ENCODE measurements around the gene BTG4. TPM values are rescaled to one million over a fixed set of nuclear protein-coding genes. Genes with fewer than 3 reads are reported as not detected.

The BTG4 gene
- total RNA-seq, 1 donor from 2014 or later = not detected

GRCh38 chr11:111559800-111560464, 47.7 kb upstream of the BTG4 start:
- ATAC-seq (ENCODE audit: low read depth) = no peak
- Mint-ChIP-seq H3K4me3 (no peak overlapping the region), H3K36me3 (ENCODE audit: low read depth) (no peaks in the 10 kb centered on the region), H3K4me1 (no peaks in the 10 kb centered on the region), H3K27me3 (peaks cover 7% of the 10 kb centered on the region), H3K27ac (no peak overlapping the region), H3K9me3 (peaks cover 8% of the 10 kb centered on the region)
- intact Hi-C loops (cut with micrococcal nuclease) = loop anchor here (5.0 kb wide), 1 partner anchor 278 kb away; no protein-coding TSS in a partner anchor
- ChIA-PET POLR2A (no interaction called here), CTCF (interaction anchor here (1.7 to 4.4 kb wide), 2 partner anchors 217 to 283 kb away, joined by 8 to 16 read pairs; no protein-coding TSS in a partner anchor)
- no peak for TF ChIP-seq CTCF (IDR thresholded peaks at IDR 0.05)
- no peak for DNase-seq

- no peaks in the 10 kb centered on the region for H3K4me1 Mint-ChIP-seq
- intact Hi-C loops (cut with micrococcal nuclease) = no loop called here
- H3K9me3 Mint-ChIP-seq = peaks cover 8% of the 10 kb centered on the region
- H3K36me3 Mint-ChIP-seq (ENCODE audit: low read depth) = no peaks in the 10 kb centered on the region
- ATAC-seq (ENCODE audit: low read depth) = no peak
- no peak overlapping the region for H3K27ac Mint-ChIP-seq
- ChIA-PET POLR2A (no interaction called here), CTCF (no interaction called here)
- H3K27me3 Mint-ChIP-seq = peaks cover 9% of the 10 kb centered on the region
- H3K4me3 Mint-ChIP-seq = no peak overlapping the region
- no peak for TF ChIP-seq CTCF (IDR thresholded peaks at IDR 0.05)
- DNase-seq = no peak
Observed at GRCh38 chr11:111557425-111558111, 45.4 kb upstream of the BTG4 start.

- intact Hi-C loops (cut with micrococcal nuclease) = no loop called here
- ChIA-PET CTCF (no interaction called here), POLR2A (no interaction called here)
- H3K27ac Mint-ChIP-seq = no peak overlapping the region
- no peak for ATAC-seq (ENCODE audit: low read depth)
- no peak overlapping the region for H3K4me3 Mint-ChIP-seq
- no peak for TF ChIP-seq CTCF (IDR thresholded peaks at IDR 0.05)
- H3K36me3 Mint-ChIP-seq (ENCODE audit: low read depth) = no peaks in the 10 kb centered on the region
- no peak for DNase-seq
- peaks cover 8% of the 10 kb centered on the region for H3K9me3 Mint-ChIP-seq
- H3K4me1 Mint-ChIP-seq = no peaks in the 10 kb centered on the region
- peaks cover 10% of the 10 kb centered on the region for H3K27me3 Mint-ChIP-seq
Observed at GRCh38 chr11:111555255-111555654, 43.1 kb upstream of the BTG4 start.

- ChIA-PET POLR2A (no interaction called here), CTCF (interaction anchor here (1.3 kb wide), 1 partner anchor 223 kb away, joined by 3 read pairs; no protein-coding TSS in a partner anchor)
- Mint-ChIP-seq H3K4me3 (no peak overlapping the region), H3K36me3 (ENCODE audit: low read depth) (no peaks in the 10 kb centered on the region), H3K27ac (no peak overlapping the region), H3K9me3 (peaks cover 8% of the 10 kb centered on the region), H3K27me3 (peaks cover 9% of the 10 kb centered on the region), H3K4me1 (no peaks in the 10 kb centered on the region)
- DNase-seq = no peak
- no peak for TF ChIP-seq CTCF (IDR thresholded peaks at IDR 0.05)
- intact Hi-C loops (cut with micrococcal nuclease) = no loop called here
- ATAC-seq (ENCODE audit: low read depth) = no peak
Observed at GRCh38 chr11:111554532-111554931, 42.3 kb upstream of the BTG4 start.

- intact Hi-C loops (cut with micrococcal nuclease) = no loop called here
- no peaks in the 10 kb centered on the region for H3K4me1 Mint-ChIP-seq
- H3K27me3 Mint-ChIP-seq = peaks cover 17% of the 10 kb centered on the region
- H3K4me3 Mint-ChIP-seq = no peak overlapping the region
- peaks cover under 1% of the 10 kb centered on the region for H3K9me3 Mint-ChIP-seq
- CTCF ChIA-PET = no interaction called here
- ATAC-seq (ENCODE audit: low read depth) = no peak
- POLR2A ChIA-PET = interaction anchor here (0.6 kb wide), 1 partner anchor 199 kb away, joined by 4 read pairs; no protein-coding TSS in a partner anchor
- H3K27ac Mint-ChIP-seq = no peak overlapping the region
- TF ChIP-seq CTCF (IDR thresholded peaks at IDR 0.05) = no peak
- no peak for DNase-seq
- H3K36me3 Mint-ChIP-seq (ENCODE audit: low read depth) = no peaks in the 10 kb centered on the region
Observed at GRCh38 chr11:111550258-111550657, 38.1 kb upstream of the BTG4 start.

Measured in activated B cell treated with CpG ODN at 0.5 μM for 24 hours (primary cell).